ENCODE measurements around the gene DZIP1L. TPM values are rescaled to one million over a fixed set of nuclear protein-coding genes. Genes with fewer than 3 reads are reported as not detected.

DZIP1L gene
- total and polyA plus RNA-seq, 2 donors (not counting 3 experiments of a cell fraction or from before 2014, with no cell fraction given), result 3.0 to 17.9 TPM

DNA sequence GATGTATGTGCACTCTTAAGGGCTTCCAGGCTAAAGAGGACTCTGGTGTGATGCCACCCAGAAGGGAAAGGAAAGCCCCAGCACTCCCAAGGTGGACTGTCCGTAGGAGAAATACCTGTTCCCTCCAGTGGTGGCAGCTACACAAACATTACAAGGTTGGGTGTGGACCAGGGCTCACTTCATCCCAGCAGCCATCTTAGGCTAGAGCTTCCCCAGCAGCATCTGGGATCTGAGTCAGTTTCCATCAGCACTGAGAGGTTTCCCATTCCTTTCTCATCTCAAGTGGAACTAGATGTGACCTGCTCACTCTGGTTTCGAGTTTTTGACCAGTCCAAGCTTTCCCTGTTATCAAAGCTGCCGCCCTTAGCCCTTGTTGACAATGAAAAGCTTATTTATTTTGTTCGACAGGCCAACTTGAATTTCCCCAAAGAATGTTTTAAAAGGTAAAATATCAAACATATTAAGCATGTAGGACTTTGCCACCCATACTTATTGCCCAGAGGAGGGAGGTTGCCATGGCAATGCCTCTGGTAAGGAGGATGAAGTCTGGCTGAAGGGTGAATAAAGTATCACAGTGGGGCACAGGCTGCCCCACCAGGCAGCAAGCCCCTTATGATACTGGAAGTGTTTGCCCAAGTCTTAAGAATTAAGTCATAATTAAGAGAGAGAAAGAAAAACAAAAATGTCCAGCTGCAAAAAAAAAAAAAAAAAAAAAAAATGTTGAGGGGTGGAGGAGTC lies 76.5 kb downstream of the DZIP1L start:
- Histone ChIP-seq H3K27ac (ENCODE audit: insufficient read depth, low read depth, low read length) (no peak overlapping the region), H3K4me3 (replicated peaks in 1 of 3; ENCODE audit: insufficient read depth in 1 of 3, low read depth in 1 of 3, low read length in 3 of 3) (no peak overlapping the region), H3K27me3 (ENCODE audit: control insufficient read depth in 2 of 2, insufficient read depth in 2 of 2, low read length in 2 of 2) (no peaks in the 10 kb centered on the region), H2AFZ (ENCODE audit: low read depth, low read length) (no peak overlapping the region), H4K20me1 (replicated peaks; ENCODE audit: control insufficient read depth, extremely low read depth, insufficient read depth, low read length) (no peaks in the 10 kb centered on the region), H3K4me2 (ENCODE audit: insufficient read depth, low read length) (no peak overlapping the region), H3K79me2 (ENCODE audit: control insufficient read depth, insufficient read depth, low read length) (no peaks in the 10 kb centered on the region), H3K9me3 (replicated peaks; ENCODE audit: control insufficient read depth, insufficient read depth, low read length) (no peaks in the 10 kb centered on the region), H3K9me1 (replicated peaks; ENCODE audit: control insufficient read depth, extremely low read depth, insufficient read depth, low read length) (no peaks in the 10 kb centered on the region), H3K9ac (replicated peaks; ENCODE audit: extremely low read depth, insufficient read depth, low read length) (no peak overlapping the region), H3K36me3 (ENCODE audit: control insufficient read depth in 2 of 2, extremely low read depth in 1 of 2, insufficient read depth in 2 of 2, low read length in 2 of 2) (no peaks in the 10 kb centered on the region), H3K4me1 (ENCODE audit: control insufficient read depth, extremely low read depth, insufficient read depth, low read length) (no peaks in the 10 kb centered on the region)
- BruUV-seq (replicated peaks), result no TSS peak
- intact Hi-C loops (cut with micrococcal nuclease), result no loop called here
- DNase-seq (ENCODE audit: low read depth, low spot score) (no peak), FAIRE-seq (no peak)
- TF ChIP-seq POLR2AphosphoS5 (IDR thresholded peaks at IDR 0.05; ENCODE audit: insufficient read depth, low read depth, low read length) (no peak), FOS (IDR thresholded peaks at IDR 0.05; ENCODE audit: borderline replicate concordance, insufficient read depth, low read length) (no peak), JUN (IDR thresholded peaks at IDR 0.05; ENCODE audit: borderline replicate concordance, insufficient read depth, insufficient read length, low read depth) (no peak), GATA2 (IDR thresholded peaks at IDR 0.05; ENCODE audit: insufficient read depth, insufficient read length, low read depth, low read length) (no peak), EZH2 (IDR thresholded peaks at IDR 0.05; ENCODE audit: borderline replicate concordance, low read depth, low read length, severe bottlenecking) (no peak), POLR2A (IDR thresholded peaks at IDR 0.05; ENCODE audit: low read depth, low read length) (no peak), MYC (IDR thresholded peaks at IDR 0.05; ENCODE audit: low read depth, low read length) (no peak)
- TF ChIP-seq, protein P1, sequence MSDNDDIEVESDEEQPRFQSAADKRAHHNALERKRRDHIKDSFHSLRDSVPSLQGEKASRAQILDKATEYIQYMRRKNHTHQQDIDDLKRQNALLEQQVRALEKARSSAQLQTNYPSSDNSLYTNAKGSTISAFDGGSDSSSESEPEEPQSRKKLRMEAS (IDR thresholded peaks at IDR 0.05; ENCODE audit: insufficient read depth, insufficient read length), result no peak
- TF ChIP-seq, protein P2, sequence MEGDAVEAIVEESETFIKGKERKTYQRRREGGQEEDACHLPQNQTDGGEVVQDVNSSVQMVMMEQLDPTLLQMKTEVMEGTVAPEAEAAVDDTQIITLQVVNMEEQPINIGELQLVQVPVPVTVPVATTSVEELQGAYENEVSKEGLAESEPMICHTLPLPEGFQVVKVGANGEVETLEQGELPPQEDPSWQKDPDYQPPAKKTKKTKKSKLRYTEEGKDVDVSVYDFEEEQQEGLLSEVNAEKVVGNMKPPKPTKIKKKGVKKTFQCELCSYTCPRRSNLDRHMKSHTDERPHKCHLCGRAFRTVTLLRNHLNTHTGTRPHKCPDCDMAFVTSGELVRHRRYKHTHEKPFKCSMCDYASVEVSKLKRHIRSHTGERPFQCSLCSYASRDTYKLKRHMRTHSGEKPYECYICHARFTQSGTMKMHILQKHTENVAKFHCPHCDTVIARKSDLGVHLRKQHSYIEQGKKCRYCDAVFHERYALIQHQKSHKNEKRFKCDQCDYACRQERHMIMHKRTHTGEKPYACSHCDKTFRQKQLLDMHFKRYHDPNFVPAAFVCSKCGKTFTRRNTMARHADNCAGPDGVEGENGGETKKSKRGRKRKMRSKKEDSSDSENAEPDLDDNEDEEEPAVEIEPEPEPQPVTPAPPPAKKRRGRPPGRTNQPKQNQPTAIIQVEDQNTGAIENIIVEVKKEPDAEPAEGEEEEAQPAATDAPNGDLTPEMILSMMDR (IDR thresholded peaks at IDR 0.05; ENCODE audit: extremely low read depth in 1 of 2, insufficient read depth in 1 of 2, low read depth in 1 of 2, low read length in 2 of 2), result no peak
- dilution Hi-C loops (cut with MboI; ENCODE audit: extremely low pct_ligation_motif_present, low sequenced_read_pairs), result no loop called here
- CTCF ChIA-PET, result interaction anchor here (1.0 to 2.3 kb wide), 2 partner anchors 14 to 81 kb away, joined by 3 to 7 read pairs; no protein-coding TSS in a partner anchor
- POLR2A ChIA-PET, result no interaction called here

All from endothelial cell of umbilical vein (primary cell).